HepG2 (cell line): ENCODE data around the gene SIRPB2. TPM values are rescaled to one million over a fixed set of nuclear protein-coding genes. Genes with fewer than 3 reads are reported as not detected.

ENCODE experiments used
- BHLHE40 ChIP-seq: IDR thresholded peaks from 2 replicates; pipeline ENCODE4 v1.6.1; 2011; ENCODE audit warnings: low read length, improper control_type of control experiment
- CEBPG ChIP-seq: IDR thresholded peaks from 2 replicates; pipeline ENCODE4 v1.6.1; 2016
- FOXM1 ChIP-seq: sonication (generic); formaldehyde crosslinking; IDR thresholded peaks from 2 replicates; pipeline ENCODE4 v1.5.0; 2020; ENCODE audit warnings: missing genetic modification reagents
- HCFC1 ChIP-seq: fragments of 150-350 bp; IDR thresholded peaks from 2 replicates; pipeline ENCODE4 v1.6.1; 2014; ENCODE audit warnings: low read depth, low read length
- HNRNPH1 ChIP-seq: fragments of 200-400 bp; formaldehyde crosslinking; optimal IDR thresholded peaks from 2 replicates; pipeline ENCODE3; 2017; ENCODE audit warnings: mild to moderate bottlenecking, low read depth, low read length
- HOXA9 ChIP-seq: sonication (generic); formaldehyde crosslinking; IDR thresholded peaks from 2 replicates; pipeline ENCODE4 v1.8.1; 2022; ENCODE audit warnings: missing genetic modification reagents, mild to moderate bottlenecking, moderate library complexity, borderline replicate concordance
- IRX3 ChIP-seq: sonication (generic); formaldehyde crosslinking; IDR thresholded peaks from 2 replicates; pipeline ENCODE4 v1.8.1; 2023; ENCODE audit warnings: mild to moderate bottlenecking, low read depth, missing genetic modification reagents, borderline replicate concordance
- ISL2 ChIP-seq: sonication (generic); formaldehyde crosslinking; IDR thresholded peaks from 2 replicates; pipeline ENCODE4 v1.5.0; 2020; ENCODE audit warnings: missing genetic modification reagents
- KAT2B ChIP-seq: fragments of 150-350 bp; IDR thresholded peaks from 2 replicates; pipeline ENCODE4 v1.6.1; 2014; ENCODE audit warnings: low read depth, low read length, borderline replicate concordance
- KMT2B ChIP-seq: IDR thresholded peaks from 2 replicates; pipeline ENCODE4 v1.6.1; 2016; ENCODE audit warnings: missing genetic modification reagents, missing compliant biosample characterization
- MAF1 ChIP-seq: sonication (generic); formaldehyde crosslinking; IDR thresholded peaks from 2 replicates; pipeline ENCODE4 v1.5.0; 2020; ENCODE audit warnings: missing genetic modification reagents, borderline replicate concordance
- MEF2D ChIP-seq: sonication (generic); formaldehyde crosslinking; IDR thresholded peaks from 2 replicates; pipeline ENCODE4 v1.5.1; 2020; ENCODE audit warnings: mild to moderate bottlenecking, missing genetic modification reagents
- NR3C1 ChIP-seq: sonication (generic); formaldehyde crosslinking; IDR thresholded peaks from 2 replicates; pipeline ENCODE4 v1.4.0; 2020; ENCODE audit warnings: missing genetic modification reagents
- RARG ChIP-seq: sonication (generic); formaldehyde crosslinking; IDR thresholded peaks from 2 replicates; pipeline ENCODE4 v1.4.0; 2020; ENCODE audit warnings: low read depth, mild to moderate bottlenecking, missing genetic modification reagents
- RFX5 ChIP-seq: IDR thresholded peaks from 2 replicates; pipeline ENCODE4 v1.6.1; 2011; ENCODE audit warnings: low read depth, low read length, improper control_type of control experiment
- RXRB ChIP-seq: IDR thresholded peaks from 2 replicates; pipeline ENCODE4 v1.6.1; 2016; ENCODE audit warnings: borderline replicate concordance, missing genetic modification reagents, missing compliant biosample characterization
- SP1 ChIP-seq, 2 experiments: fragments of 450-650 bp in 1 of 2; sonication (generic) in 1 of 2; formaldehyde crosslinking in 1 of 2; IDR thresholded peaks; 2 replicates each; pipeline versions ENCODE4 v1.4.0 to v1.6.1; 2016 to 2020; ENCODE audit warnings: missing genetic modification reagents in 1 of 2
- TSC22D2 ChIP-seq: sonication (generic); formaldehyde crosslinking; IDR thresholded peaks from 2 replicates; pipeline ENCODE4 v1.5.1; 2020; ENCODE audit warnings: missing genetic modification reagents, mild to moderate bottlenecking, borderline replicate concordance
- ZNF12 ChIP-seq: sonication (generic); formaldehyde crosslinking; IDR thresholded peaks from 2 replicates; pipeline ENCODE4 v1.5.0; 2020; ENCODE audit warnings: missing genetic modification reagents
- ZNF138 ChIP-seq: sonication (generic); formaldehyde crosslinking; IDR thresholded peaks from 2 replicates; pipeline ENCODE4 v1.5.0; 2020; ENCODE audit warnings: mild to moderate bottlenecking, low read depth, missing genetic modification reagents
- ZNF496 ChIP-seq: sonication (generic); formaldehyde crosslinking; IDR thresholded peaks from 2 replicates; pipeline ENCODE4 v1.8.1; 2023; ENCODE audit warnings: mild to moderate bottlenecking, moderate library complexity, missing genetic modification reagents; ENCODE audit not compliant: insufficient replicate concordance
- ZNF569 ChIP-seq: sonication (generic); formaldehyde crosslinking; IDR thresholded peaks from 2 replicates; pipeline ENCODE4 v1.5.0; 2020; ENCODE audit warnings: mild to moderate bottlenecking, missing genetic modification reagents, moderate library complexity, borderline replicate concordance
- ZNF816 ChIP-seq: sonication (generic); formaldehyde crosslinking; IDR thresholded peaks from 2 replicates; pipeline ENCODE4 v1.8.0; 2022; ENCODE audit warnings: missing genetic modification reagents, mild to moderate bottlenecking, borderline replicate concordance
- polyA plus RNA-seq, 8 experiments: library from polyadenylated mRNA; depleted of rRNA in 3 of 8; stranded (reverse) in 7 of 8; unstranded in 1 of 8; fragments of >200 nt; fragmentation: Illumina TruSeq in 4 of 8; extraction: Trizol in 4 of 8; gene quantifications; 2 replicates each; pipeline versions ENCODE4 v1.2.1 to v1.2.3, GENCODE V29; 2011 to 2016; ENCODE audit warnings: low read depth in 4 of 8, missing spikeins in 1 of 8, mixed read lengths in 1 of 8; ENCODE audit not compliant: insufficient read depth in 1 of 8
- total RNA-seq, 5 experiments: library from RNA; depleted of rRNA; stranded (reverse); fragments of >200 nt; fragmentation: Illumina TruSeq; extraction: Trizol; gene quantifications; 2 replicates each; pipeline ENCODE4 v1.2.3, GENCODE V29; 2016; ENCODE audit warnings: low read depth in 1 of 5
- TF ChIP-seq, protein P1 (sequence below): sonication (generic); formaldehyde crosslinking; IDR thresholded peaks from 2 replicates; pipeline ENCODE4 v1.8.1; 2023; ENCODE audit warnings: missing genetic modification reagents, mild to moderate bottlenecking, borderline replicate concordance
- TF ChIP-seq, protein P2 (sequence below): sonication (generic); formaldehyde crosslinking; IDR thresholded peaks from 2 replicates; pipeline ENCODE4 v1.4.0; 2020; ENCODE audit warnings: missing genetic modification reagents
- TF ChIP-seq, protein P3 (sequence below): sonication (generic); formaldehyde crosslinking; IDR thresholded peaks from 2 replicates; pipeline ENCODE4 v1.5.0; 2020; ENCODE audit warnings: mild to moderate bottlenecking, missing genetic modification reagents

The SIRPB2 gene
- total and polyA plus RNA-seq, 2 of the 13 experiments (the other 11 are each of a cell fraction or from before 2014, with no cell fraction given): not detected

DNA sequence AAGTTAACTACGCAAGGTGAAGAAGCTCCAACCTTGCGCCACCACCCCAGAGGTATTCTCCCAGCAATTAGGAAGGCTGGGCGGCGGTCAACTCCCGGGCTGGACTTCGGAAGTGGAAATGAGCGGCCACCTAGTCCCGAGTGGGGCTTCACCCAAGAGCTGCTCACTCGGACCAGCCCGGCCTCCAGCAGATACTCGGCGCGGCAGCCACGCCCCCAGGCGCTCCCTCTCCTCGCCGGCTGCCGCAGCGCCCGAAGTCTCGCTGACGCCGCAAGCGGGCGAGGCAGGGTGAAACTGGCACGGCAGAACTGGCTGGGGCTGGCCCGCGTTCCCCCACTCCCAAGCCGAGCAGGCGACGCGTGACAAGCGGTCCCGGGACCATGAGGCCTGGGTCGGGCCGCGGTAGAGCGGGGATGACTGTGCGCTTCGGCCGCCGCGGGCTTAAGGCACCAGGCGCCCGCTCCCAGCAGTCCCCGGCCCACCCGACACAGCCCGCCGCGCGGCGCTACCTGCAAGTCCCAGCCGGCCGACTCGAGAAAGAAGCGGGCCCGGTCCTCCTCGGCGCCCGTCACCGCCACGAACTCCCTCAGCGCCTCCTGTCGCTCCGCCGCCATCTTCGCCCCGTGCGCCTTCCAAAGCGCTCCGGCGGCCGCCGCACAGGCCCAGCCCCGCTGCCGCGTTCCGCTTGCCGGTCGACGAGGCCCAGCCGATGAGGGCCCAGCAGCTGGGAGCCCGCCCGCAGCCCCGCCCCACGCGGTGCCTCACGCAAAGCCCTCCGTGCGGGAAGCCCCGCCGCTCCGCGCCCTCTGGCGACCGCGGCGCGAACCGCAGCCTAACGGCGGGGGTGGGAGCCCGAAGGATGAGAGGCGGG, 24.8 kb downstream of the SIRPB2 start, which contains the start of gene NSFL1C (continued):
- TF ChIP-seq KAT2B: no peak
- TF ChIP-seq, protein P1, sequence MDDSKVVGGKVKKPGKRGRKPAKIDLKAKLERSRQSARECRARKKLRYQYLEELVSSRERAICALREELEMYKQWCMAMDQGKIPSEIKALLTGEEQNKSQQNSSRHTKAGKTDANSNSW: peak; percentile 97
- peak; percentile 87 for TF ChIP-seq MEF2D (CRISPR knock-in tag)
- TF ChIP-seq ISL2 (CRISPR knock-in tag): peak; percentile 85
- TF ChIP-seq TSC22D2: peak; percentile 98
- TF ChIP-seq HOXA9 (CRISPR knock-in tag): peak; percentile 94
- TF ChIP-seq ZNF496 (CRISPR knock-in tag): no peak
- TF ChIP-seq, protein P2, sequence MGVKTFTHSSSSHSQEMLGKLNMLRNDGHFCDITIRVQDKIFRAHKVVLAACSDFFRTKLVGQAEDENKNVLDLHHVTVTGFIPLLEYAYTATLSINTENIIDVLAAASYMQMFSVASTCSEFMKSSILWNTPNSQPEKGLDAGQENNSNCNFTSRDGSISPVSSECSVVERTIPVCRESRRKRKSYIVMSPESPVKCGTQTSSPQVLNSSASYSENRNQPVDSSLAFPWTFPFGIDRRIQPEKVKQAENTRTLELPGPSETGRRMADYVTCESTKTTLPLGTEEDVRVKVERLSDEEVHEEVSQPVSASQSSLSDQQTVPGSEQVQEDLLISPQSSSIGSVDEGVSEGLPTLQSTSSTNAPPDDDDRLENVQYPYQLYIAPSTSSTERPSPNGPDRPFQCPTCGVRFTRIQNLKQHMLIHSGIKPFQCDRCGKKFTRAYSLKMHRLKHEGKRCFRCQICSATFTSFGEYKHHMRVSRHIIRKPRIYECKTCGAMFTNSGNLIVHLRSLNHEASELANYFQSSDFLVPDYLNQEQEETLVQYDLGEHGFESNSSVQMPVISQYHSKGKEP (CRISPR knock-in tag): peak; percentile 83; the same call in 1 of the 2 replicates
- peak; percentile 7; the same call in 1 of the 2 replicates for TF ChIP-seq CEBPG
- TF ChIP-seq IRX3 (CRISPR knock-in tag): peak; percentile 97; the same call in 1 of the 2 replicates
- TF ChIP-seq HNRNPH1: no peak
- TF ChIP-seq ZNF816 (CRISPR knock-in tag): 0 out of 2 replicates have a peak, but pooled peaks have one; percentile 76
- TF ChIP-seq, protein P3, sequence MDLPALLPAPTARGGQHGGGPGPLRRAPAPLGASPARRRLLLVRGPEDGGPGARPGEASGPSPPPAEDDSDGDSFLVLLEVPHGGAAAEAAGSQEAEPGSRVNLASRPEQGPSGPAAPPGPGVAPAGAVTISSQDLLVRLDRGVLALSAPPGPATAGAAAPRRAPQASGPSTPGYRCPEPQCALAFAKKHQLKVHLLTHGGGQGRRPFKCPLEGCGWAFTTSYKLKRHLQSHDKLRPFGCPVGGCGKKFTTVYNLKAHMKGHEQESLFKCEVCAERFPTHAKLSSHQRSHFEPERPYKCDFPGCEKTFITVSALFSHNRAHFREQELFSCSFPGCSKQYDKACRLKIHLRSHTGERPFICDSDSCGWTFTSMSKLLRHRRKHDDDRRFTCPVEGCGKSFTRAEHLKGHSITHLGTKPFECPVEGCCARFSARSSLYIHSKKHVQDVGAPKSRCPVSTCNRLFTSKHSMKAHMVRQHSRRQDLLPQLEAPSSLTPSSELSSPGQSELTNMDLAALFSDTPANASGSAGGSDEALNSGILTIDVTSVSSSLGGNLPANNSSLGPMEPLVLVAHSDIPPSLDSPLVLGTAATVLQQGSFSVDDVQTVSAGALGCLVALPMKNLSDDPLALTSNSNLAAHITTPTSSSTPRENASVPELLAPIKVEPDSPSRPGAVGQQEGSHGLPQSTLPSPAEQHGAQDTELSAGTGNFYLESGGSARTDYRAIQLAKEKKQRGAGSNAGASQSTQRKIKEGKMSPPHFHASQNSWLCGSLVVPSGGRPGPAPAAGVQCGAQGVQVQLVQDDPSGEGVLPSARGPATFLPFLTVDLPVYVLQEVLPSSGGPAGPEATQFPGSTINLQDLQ (CRISPR knock-in tag): peak; percentile 97
- peak; percentile 94 for TF ChIP-seq FOXM1 (CRISPR knock-in tag)
- peak; percentile 86; the same call in 1 of the 2 replicates for TF ChIP-seq ZNF569 (CRISPR knock-in tag)
- peak; percentile 99 for TF ChIP-seq RARG (CRISPR knock-in tag)
- TF ChIP-seq MAF1 (CRISPR knock-in tag): peak; percentile 97
- 0 out of 2 replicates have a peak, but pooled peaks have one; percentile 43 for TF ChIP-seq NR3C1 (CRISPR knock-in tag)
- peak; percentile 55 for TF ChIP-seq ZNF12 (CRISPR knock-in tag)
- TF ChIP-seq HCFC1: peak; percentile 81
- TF ChIP-seq BHLHE40: peak; percentile 73; the same call in 1 of the 2 replicates
- no peak for TF ChIP-seq SP1 (IDR thresholded peaks at IDR 0.05)
- peak; percentile 99 for TF ChIP-seq SP1 (CRISPR knock-in tag; IDR thresholded peaks at IDR 0.05)
- TF ChIP-seq RXRB: peak; percentile 65; the same call in 1 of the 2 replicates
- TF ChIP-seq RFX5: peak; percentile 71
- peak; percentile 91; the same call in 1 of the 2 replicates for TF ChIP-seq KMT2B (CRISPR knock-in tag)
- no peak; the same call in none of the 2 replicates for TF ChIP-seq ZNF138 (CRISPR knock-in tag)
